Activated CD4-positive, alpha-beta T cell treated with anti-CD3 and anti-CD28 coated beads, Interleukin-2, amount 50 U/mL, for 4 hours (primary cell): ENCODE measurements around the gene NLGN4X.

Source experiments
- DNase-seq, 2 experiments: peaks; one replicate each; pipeline ENCODE4 v3.0.0-alpha.2; 2020

NLGN4X gene

DNA sequence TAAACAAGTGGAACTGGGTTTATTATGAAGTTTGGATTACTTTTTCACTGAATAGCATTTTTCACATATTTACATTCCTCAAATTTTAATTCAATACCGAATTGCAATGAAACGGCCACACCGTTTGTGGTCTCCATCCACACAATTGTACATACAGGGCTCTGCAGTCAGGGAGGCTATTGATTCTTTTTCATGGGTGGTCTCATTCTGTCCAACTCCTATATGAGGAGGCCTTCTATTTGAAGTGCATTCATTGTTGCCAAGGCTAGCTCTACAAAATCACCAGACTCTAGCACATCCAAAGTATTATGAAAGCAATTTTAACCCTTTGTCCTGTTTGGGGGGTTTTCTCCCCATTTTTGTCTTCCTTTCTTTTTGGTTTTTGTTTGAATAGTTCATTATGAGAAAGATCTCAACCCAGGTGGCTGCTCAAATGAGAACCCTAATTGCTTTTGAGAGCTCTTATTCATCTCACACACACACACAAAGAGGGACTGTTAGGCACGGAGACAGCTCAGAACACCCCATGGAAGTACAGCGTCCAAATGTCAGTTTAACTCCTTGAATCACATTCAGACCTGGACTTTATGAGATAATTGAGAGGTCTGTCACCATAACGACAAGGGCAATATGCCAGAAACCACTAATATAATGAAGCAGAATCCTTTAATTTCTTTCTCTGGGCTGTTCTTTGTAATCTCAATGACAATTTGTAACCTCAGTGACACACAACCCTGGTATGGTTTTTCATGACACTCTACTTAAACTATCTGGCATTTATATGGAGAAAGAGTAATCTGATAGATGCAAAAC, 79.4 kb downstream of the NLGN4X start:
- no peak for DNase-seq

DNA sequence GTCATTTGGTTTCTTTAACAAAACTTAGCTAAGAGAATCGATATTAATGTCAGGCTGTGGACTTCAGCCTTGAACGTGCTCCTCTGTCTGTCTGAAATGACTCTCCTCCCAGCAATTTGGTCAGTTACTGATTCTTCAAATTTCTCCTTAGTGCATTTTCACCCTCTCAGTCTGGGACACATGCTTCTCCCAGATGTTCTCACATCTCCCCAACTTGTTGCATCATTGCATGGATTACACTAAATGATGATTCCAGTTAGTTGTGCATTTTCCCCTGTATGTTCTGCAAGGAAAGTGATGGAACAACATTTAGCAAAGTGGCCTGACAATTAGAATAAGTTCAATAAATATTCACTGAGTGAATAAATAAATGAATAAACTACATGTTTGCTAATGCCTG, 94.4 kb downstream of the NLGN4X start:
- no peak for DNase-seq

GRCh38 chrX:6132970-6133369, 95.7 kb downstream of the NLGN4X start:
- no peak for DNase-seq

GRCh38 chrX:6131287-6131686, 97.4 kb downstream of the NLGN4X start:
- no peak for DNase-seq

DNA sequence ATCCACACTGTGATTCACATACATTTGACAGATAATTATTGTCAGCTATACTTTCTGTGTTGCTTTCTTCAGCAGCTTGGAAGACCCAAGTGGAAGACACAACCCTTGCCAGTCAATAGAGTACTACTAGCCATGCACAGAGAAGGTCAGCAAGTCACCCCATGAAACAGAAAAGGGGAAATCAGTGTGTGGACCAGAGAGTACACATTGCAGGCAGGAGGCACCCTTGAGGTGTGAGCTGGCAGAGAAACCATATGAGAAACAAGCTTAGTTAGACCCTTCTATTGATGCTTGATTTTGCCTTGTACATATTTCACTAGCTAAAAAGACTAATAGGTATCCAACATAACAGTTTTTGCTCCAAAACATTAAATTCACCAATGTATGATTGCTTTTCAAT, 99.5 kb downstream of the NLGN4X start:
- no peak for DNase-seq

DNA sequence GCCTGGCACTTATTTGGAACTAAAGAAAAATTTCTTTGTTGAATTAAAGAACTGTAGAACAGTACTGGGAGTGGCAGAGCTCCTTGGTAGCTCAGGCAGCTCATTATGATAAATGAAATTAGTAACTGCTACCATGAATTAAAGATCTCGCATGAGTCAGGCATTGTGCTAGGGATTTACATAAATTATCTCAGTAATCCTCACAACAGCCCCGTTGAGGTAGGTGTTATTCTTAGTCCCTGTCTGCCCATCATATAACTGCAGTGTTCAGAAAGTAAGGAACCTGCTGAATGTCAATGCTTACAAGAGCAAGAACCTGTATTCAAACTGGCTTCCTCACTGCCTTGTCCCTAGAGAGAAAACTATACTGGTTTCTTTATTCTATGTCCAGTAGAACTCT, 108.3 kb downstream of the NLGN4X start:
- DNase-seq, result no peak

DNA sequence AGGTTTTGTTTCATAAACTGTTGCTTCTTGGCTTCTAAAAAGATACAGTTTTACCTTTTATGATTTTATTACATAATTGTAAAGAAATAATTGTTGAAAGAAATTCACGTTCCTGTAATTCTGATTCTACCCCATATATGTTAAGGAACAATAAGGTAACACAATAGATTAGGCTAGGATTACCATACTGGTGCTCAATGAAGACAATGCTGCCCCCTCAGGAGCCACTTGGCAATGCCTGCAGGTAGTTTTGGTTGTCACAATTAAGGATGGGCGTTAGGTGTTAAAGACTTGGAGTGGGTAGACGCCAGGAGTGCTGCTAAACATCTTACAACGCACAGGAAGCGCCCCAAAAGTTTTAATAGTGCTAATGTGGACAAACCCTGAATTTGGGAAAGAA, 133.2 kb downstream of the NLGN4X start:
- no peak for DNase-seq

DNA sequence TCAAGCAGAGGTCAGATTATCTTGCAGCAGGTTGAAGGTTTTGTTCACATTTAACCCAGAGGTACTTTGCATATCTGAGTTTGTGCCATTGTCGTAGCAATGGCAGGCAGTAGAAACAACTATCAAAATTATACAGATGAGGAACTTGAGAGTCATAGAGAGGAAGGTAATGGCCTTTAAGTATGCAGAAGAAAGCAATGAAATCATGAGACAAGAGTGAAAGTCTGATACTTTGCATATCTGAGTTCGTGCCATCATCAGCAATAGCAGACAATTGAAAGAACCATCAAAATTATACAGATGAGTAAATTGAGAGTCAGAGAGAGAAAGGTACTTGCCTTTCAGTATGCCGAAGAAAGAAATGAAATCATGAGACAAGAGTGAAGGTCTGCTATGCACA, 154.1 kb downstream of the NLGN4X start:
- no peak for DNase-seq

DNA sequence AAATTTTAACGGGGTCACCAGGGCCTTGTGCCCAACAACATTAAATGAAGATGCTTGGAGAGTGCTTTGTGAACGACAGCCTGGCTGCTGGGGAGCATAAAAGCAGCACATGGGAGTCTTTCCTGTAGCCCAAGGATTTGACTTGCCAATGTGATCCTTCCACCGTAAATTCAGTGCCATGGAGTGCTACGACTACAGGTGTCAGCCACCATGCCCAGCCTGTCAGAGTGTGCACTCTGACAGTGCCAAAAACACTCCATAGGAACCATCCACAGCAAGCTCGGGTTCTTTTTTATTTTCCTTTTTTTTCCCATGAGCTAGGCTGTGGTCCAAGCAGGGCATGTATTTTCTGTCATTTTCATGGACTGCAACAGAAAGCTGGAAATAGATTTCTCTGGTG, 156.9 kb downstream of the NLGN4X start:
- DNase-seq, result no peak

DNA sequence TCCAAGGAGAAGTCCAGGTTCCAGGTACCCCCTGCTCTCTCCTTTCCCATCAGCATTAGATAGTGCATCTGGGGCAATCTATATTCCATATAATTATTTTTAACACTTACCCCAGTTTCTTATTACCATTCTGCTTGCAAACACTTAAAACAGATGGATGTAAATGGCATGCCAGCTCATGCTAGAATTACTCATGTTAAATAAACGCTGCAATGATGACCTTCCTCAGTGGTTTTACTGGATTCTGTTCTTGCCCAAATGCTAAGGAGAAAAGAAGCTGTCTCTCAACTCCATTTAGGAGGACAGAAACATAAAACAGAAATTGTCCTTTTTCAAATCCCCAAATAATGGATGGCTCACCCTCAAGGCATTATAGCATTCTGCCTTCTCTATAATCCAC, 161.1 kb downstream of the NLGN4X start:
- no peak for DNase-seq

GRCh38 chrX:6053141-6053540, 175.5 kb downstream of the NLGN4X start:
- no peak for DNase-seq

DNA sequence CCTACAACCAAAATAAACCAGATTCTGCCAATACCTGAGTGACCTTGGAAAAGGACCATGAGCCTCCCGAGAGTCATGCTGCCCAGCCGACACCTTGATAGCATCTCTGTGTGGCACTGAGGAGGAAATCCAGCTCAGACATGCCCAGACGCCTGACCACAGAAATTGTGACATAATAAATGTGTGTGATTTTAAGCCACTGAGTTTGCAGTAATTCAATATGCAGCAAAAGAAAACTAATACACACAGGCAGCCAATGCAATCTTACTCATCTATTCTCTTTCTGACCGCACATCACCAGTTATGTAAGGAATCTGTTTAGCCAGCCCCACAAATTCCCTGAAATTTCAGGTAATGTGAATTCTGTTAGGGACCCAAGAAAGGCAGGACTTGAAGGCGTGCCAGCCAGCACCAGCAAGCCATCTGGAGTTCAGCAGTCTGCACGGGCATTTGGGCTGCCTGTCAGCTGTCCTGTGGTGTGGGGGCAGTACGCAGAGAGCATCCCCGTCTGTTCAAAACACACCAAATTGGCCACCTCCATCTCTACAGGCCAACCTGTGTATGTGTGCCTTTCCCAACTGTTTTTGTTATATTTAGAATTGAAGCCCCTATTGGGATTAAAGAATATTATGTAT, 176.4 kb downstream of the NLGN4X start:
- DNase-seq, result no peak

DNA sequence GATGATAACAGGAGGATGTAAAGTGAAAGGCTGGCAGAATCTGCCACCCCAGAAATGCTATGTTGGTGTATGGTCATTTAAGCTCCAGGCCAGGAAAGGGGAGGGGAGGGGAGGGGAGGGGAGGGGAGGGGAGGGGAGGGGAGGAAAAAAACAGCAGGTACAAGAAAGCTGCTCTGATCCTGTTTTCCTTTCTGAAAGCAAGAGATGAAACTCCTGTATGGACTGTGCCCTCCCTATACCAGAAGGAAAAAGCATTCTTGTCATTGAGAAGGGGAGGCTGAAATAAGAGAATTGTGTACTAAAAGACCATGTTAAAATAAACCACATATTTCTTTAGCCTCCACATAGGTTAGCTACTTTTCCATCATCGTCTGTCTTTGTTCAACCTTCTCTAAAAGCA, 179.5 kb downstream of the NLGN4X start:
- no peak for DNase-seq

GRCh38 chrX:6041630-6042029, 187.0 kb downstream of the NLGN4X start:
- no peak for DNase-seq

DNA sequence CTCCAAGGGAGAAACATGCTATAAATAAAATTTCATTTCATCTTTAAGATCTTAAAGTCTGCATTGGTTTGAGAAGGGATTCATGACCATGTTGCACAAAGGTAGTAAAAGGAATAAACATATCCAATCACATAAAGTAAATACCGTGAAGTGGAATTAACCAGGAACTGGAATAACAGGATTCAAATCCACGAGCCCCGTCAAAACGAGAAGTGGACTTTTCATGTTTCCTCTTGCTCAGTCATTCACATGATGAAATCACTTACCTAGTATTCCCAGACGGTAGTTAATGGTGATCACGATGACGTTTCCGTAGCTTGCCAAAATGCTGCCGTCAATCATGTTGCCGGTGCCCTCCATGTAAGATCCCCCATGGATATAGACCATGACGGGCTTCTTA, 199.7 kb downstream of the NLGN4X start:
- DNase-seq, result no peak

- no peak for DNase-seq
These were observed 201.7 kb downstream of the NLGN4X start for GRCh38 chrX:6026980-6027379.

GRCh38 chrX:6026429-6026828, 202.2 kb downstream of the NLGN4X start:
- DNase-seq, result no peak

DNA sequence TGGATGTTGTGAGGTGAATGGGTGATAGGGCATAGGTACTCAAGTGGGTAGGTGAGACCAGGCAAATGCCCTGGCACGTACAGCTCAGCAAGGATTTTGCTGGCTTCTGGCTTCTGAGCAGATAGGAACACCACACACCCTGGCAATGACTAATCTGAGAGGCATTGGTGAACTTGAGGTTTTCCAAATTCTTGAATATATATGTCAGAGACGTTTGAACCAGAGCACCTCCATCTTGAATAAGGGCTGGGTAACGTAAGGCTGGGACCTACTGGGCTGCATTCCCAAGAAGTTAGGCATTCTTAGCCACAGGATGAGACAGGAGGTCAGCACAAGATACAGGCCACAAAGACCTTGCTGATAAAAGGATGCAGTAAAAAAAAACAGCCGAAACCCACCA, 204.5 kb downstream of the NLGN4X start:
- no peak for DNase-seq

DNA sequence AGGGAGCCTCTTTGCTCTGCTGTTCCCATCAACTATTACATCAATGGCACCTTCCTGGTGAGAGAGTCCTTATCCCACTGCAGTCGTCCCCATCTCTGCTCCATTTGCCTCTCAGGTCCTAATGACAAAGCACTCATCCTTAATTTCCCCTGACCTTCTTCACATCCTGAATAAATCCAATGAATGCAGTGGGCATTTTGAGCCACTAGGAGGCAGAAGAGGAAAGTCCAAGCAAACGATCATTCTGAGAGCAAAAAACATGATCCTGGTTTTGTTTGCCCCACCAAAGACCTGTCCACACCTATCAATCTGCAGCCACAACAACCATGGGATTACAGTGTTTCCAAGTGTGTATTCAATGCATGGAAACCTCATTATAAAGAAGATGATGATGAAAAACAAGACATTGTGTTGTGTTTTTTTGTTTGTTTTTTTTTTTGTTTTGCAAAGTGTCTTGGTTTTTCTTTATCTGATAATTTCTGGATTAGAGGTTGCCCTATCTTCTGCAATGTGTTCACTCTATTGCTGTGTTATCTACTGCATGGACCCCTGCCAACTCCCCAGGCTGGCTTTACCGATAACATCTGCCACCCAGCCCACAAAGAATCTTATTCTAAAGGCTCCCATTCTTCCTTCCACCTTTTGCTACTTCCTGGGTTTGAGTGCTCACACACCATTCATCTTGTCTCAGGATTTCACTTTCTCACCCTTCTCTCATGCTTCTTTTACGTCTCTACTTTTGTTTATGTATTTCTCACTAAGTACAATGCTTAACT, 207.2 kb downstream of the NLGN4X start:
- no peak for DNase-seq

DNA sequence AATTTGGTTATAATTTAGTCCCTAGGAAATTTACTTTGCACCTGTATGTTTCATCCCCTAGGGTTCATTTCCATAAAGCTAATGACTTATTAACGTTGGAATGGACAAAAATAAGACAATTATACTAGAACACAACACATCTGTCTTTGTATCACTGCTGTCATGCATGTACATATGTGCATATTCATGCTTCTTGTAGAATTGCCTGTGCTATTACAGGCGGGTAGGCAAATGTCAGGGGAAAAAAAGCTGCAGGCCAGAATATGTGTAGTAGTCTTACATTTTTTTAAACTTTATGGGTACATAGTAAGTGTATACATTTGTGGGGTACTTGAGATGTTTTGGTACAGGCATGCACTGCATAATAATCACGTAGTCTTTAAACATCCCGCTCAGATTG, 209.6 kb downstream of the NLGN4X start:
- no peak for DNase-seq

- no peak for DNase-seq
These were observed 213.2 kb downstream of the NLGN4X start for GRCh38 chrX:6015423-6015822.

GRCh38 chrX:6012357-6012756, 216.3 kb downstream of the NLGN4X start:
- no peak for DNase-seq

DNA sequence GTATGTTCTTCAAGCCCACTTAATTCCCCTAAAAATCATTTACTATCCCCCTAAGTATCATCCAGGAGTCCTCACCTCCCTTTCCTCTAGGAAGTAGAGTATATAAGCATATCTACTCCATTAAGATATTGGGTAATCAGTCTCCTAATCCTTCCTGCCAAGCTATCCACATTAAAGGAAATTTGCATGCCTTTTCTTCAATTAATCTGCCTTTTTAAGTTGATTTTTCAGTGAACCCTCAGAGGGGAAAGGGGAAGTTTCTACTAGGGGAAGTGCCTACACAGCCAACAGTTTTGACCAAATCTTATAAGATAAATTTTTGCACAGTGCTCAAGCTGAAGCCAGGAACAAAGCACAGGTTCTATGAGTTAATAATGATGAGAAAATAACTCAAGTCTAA, 222.8 kb downstream of the NLGN4X start:
- DNase-seq, result no peak

GRCh38 chrX:6004529-6004928, 224.1 kb downstream of the NLGN4X start:
- DNase-seq, result no peak
